Stimulated activated CD4-positive, alpha-beta T cell treated with anti-CD3 and anti-CD28 coated beads, Interleukin-4, amount 100 ng/mL, for 48 hours (primary cell): ENCODE data around the gene RHO.
"Not testable (repeated sequence)": the region's sequence is repeated elsewhere in the genome, so short reads cannot be mapped to it uniquely, and the experiment has no call there.

ENCODE experiments used
- DNase-seq, 2 donors: peaks; one replicate each; pipeline ENCODE4 v3.0.0-alpha.2; 2020; ENCODE audit warnings: low read depth in 2 of 2

Gene RHO

GRCh38 chr3:129528589-129529100, at the start of gene RHO:
Gene RHO (plus strand): TSS chr3:129528639. CDS start chr3:129528734, 95 bp downstream.
- DNase-seq = no peak

GRCh38 chr3:129481225-129481765, 47.1 kb upstream of the RHO start:
- not testable (repeated sequence) for DNase-seq

GRCh38 chr3:129481766-129482332, 46.6 kb upstream of the RHO start:
- peak; percentile 4 to 15 for DNase-seq

GRCh38 chr3:129482721-129483120, 45.7 kb upstream of the RHO start:
- no peak for DNase-seq

DNA sequence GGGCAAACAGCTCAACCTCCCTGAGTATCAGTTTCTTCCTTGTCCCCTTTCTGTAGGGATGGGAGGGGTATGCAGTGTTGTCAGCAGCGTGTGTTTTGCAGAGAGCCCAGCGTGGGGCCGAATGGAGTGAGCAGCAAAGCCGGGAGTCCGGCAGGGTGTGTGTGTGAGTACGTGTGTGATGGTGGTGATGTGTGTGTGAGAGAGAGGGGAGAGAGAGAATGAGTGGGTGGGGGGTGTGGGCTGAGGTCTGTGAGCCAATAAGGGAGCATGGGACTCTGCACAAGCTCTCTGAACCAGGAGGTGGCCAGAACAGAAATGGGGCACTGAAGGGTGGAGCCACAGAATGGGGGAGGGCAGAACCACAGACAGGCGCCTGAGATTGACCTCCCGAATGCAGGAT, 44.6 kb upstream of the RHO start:
- no peak for DNase-seq

GRCh38 chr3:129485146-129485545, 43.3 kb upstream of the RHO start:
- DNase-seq = not testable (repeated sequence)

- DNase-seq = no peak
Observed at GRCh38 chr3:129485721-129486663, 42.4 kb upstream of the RHO start.

DNA sequence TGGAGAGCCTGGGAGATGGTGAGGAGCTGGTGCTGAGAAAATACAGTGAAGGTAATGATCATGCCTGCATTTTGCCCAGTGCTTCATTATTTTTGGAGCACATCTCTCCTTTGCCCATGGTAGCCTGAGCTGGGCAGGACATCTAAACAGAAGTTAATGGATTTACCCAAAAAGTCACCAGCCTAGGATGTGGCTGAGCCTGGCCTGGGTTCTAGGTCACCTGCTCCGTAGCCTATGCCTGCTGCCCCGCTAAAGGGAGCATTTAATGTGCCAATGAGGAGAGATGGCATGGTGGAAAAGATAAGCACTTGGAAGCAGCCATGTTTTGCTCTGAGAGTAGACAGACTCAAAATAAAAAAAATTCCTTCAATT, 41.8 kb upstream of the RHO start:
- no peak for DNase-seq

- no peak for DNase-seq
Observed at GRCh38 chr3:129487183-129487867, 41.1 kb upstream of the RHO start.

DNA sequence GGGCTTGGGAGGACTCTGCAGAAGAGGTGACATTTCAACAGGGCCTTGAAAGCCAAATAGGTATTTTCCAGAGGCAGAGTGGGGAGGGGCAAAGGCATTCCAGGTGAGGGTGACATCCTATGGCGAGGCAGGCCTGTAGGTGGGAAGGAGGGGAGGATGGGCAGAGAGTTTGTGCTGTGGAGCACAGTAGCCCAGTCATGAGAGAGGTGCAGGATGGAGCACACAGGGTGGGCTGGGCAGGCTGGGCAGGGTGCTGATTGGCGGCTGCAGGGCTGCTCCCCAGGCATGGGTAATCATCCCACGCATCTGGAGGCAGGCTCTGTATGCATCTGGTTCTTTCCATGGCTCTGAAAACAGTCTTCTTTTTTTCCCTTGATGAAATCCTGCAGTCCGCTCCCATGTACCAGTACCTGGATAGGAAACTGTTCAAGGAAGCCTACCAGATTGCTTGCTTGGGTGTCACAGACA, 40.5 kb upstream of the RHO start:
- not testable (repeated sequence) for DNase-seq

- not testable (repeated sequence) for DNase-seq
Observed at GRCh38 chr3:129489258-129489657, 39.2 kb upstream of the RHO start.

GRCh38 chr3:129490273-129490675, 38.2 kb upstream of the RHO start:
- peak; percentile 6 to 29 for DNase-seq

DNA sequence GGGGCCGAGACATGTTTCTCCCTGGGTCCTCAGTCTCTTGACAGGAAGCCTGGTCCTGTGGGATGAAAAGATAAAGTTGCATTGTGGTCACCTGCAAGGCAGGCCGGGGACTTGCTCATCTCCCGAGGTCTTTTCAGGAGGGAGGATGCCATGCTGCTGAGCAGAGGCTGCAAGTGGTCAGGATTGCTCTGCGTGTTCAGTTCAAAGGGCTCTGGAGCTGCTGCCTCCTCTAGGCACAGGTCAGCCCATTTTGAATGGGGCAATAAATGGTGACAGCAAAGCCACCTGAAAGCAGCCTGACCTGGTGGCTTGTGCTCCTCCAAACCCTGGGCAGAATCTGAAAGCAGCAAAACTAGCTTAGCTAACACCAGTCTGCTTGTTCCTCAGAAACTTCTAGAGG, 37.4 kb upstream of the RHO start:
- DNase-seq = not testable (repeated sequence)

DNA sequence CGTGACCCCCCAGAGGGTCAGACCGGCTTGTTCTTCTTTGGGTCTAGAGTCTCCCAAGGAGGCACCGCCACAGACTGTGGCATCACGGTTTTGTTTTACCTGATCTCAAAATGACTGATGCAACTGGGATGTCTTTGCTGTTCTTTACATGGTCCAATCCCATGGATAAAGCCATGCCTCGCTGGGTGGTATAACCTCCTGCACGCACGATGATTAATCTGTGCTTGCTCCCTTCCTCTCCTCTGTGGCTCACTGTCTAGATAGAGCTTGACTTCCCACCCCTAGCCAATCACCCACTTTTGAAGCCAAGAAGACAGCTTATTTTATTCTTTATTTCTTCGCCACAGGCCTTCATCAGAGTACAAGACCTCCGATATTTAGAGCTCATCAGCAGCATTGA, 36.6 kb upstream of the RHO start:
- DNase-seq = no peak

DNA sequence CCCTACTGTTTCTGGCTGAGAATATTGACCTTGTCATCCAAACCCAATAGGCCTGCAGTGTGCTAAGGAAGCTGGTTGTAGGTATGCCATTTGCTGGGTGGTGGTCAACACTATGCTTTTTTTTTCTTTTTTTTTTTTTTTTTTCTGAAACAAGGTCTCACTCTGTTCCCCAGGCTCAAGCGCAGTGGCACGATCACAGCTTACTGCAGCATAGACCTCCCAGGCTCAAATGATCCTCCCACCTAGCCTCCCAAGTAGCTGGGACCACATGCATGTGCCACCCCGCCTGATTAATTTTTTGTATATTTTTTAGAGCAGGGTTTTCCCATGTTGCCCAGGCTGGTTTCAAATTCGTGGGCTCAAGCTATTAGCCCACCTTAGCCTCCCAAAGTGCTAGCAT, 35.7 kb upstream of the RHO start:
- DNase-seq = no peak

GRCh38 chr3:129493206-129493605, 35.2 kb upstream of the RHO start:
- DNase-seq = no peak

DNA sequence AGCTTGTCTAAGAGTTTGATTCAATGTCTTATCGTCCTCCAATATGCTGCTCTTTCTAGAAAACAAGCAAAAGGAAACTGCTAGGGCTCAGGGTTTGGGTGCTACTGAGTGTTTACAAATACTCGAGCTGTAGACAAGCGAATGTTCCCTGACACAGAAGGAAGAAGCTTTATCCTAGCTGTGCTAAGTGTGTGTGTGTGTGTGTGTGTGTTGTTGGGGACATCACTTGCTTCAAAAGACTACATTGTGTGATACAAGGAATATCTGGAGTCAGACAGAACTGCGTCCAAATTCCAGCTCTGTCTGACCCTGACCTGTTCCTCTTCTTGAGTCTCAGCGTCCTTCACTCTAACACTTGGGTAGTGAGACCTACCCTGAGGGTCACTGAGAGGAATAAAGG, 33.9 kb upstream of the RHO start:
- DNase-seq = not testable (repeated sequence)

DNA sequence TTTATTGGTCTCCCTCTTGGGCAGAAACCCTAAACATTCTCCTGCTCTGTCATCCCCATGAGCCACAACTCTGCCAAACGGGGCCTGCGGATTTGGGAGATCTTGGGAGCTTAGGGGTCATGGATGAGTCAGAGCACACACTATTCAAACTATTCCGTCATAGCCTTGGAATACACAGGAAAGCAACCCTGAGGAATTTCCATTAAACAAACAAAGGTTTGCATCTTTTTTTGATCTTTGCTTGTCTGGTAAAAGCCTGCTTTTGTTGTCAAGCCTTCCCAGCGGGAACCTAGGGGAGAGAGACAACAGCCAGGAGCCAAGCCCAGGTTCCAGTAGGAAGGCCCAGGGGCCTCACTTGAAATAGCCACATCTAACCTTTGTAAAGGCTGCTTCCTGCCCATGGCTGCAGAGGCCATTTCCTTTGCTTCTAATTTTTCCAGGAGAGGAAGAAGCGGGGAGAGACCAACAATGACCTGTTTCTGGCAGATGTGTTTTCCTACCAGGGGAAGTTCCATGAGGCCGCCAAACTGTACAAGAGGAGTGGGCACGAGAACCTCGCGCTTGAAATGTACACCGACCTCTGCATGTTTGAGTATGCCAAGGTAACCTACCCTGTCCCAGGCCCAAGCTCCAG, 33.3 kb upstream of the RHO start:
- not testable (repeated sequence) for DNase-seq

- DNase-seq = not testable (repeated sequence)
Observed at GRCh38 chr3:129497876-129498275, 30.6 kb upstream of the RHO start.

DNA sequence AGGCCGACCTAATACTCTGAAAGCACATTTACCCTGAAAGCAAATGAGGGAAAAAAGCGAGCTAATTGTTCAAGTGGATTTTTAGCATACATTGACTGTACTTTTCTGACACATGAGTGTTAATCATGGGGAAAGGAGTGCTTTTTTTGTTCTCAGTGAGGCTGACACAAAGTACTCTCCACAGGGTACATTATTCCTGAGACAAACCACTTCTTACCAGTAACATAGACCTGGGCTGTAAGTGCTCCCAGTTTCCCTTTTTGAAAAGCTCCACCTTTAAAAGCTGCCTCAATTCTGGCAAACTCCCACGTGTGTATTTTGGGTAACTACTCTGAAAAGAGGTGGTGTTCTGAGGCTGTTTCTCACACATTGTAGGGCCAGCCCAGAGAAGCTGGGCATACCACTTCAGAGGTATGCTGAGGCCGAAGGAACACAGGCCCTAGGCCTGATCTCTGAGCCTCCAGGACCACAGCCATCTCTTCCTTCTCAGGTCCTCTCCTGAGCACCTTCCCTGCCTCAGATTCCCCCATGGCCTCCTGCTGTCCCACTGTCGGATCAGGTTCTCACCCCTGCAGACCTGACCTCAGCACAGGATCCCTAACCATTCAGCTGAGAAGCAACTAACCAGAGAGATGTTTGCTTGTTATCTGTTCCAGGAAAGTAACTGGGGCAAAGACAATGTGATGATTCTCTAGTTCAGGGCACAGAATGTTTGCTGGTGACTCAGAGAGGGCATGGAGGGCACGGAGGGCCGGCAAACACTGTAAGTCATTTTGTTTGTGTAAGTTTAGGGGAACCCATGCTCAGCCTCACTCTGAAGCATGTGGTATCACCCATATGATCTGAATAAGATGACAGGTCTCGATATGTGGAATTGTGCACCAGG, 29.6 kb upstream of the RHO start:
- DNase-seq = not testable (repeated sequence)
